ENCODE measurements around the gene LASP1. TPM values are rescaled to one million over a fixed set of nuclear protein-coding genes. Genes with fewer than 3 reads are reported as not detected.
A peak's percentile ranks its signal among the peaks of the same experiment; 100 is the strongest.

LASP1 gene
- total RNA-seq, 1 donor = 81.9 TPM

- peak; percentile 79 to 95 (median 87) for DNase-seq (ENCODE audit: low read depth in 2 of 3, low spot score in 2 of 3)
These were observed 887 bp upstream of the LASP1 start for GRCh38 chr17:38868817-38869525.

- DNase-seq (ENCODE audit: low read depth in 2 of 3, low spot score in 2 of 3) = peak in 2 of 3 donors; percentile 54 to 61
These were observed 654 bp downstream of the LASP1 start for GRCh38 chr17:38870259-38871165.

- DNase-seq (ENCODE audit: low read depth in 2 of 3, low spot score in 2 of 3) = peak in 2 of 3 donors; percentile 60 to 74
These were observed 1.6 kb downstream of the LASP1 start for GRCh38 chr17:38871247-38872015.

- DNase-seq (ENCODE audit: low read depth in 2 of 3, low spot score in 2 of 3) = no peak
These were observed 2.2 kb downstream of the LASP1 start for GRCh38 chr17:38872027-38872511.

- no peak for DNase-seq (ENCODE audit: low read depth in 2 of 3, low spot score in 2 of 3)
These were observed 3.0 kb downstream of the LASP1 start for GRCh38 chr17:38872671-38873385.

GRCh38 chr17:38873640-38874380 lies 4.0 kb downstream of the LASP1 start:
- no peak for DNase-seq (ENCODE audit: low read depth in 2 of 3, low spot score in 2 of 3)

GRCh38 chr17:38874505-38875400 lies 4.9 kb downstream of the LASP1 start:
- DNase-seq (ENCODE audit: low read depth in 2 of 3, low spot score in 2 of 3) = no peak

- no peak for DNase-seq (ENCODE audit: low read depth in 2 of 3, low spot score in 2 of 3)
These were observed 5.7 kb downstream of the LASP1 start for GRCh38 chr17:38875477-38876075.

GRCh38 chr17:38877130-38877851 lies 7.4 kb downstream of the LASP1 start:
- DNase-seq (ENCODE audit: low read depth in 2 of 3, low spot score in 2 of 3) = peak in 1 of 3 donors; percentile 53

- no peak for DNase-seq (ENCODE audit: low read depth in 2 of 3, low spot score in 2 of 3)
These were observed 10.2 kb downstream of the LASP1 start for GRCh38 chr17:38879878-38880665.

GRCh38 chr17:38881600-38882191 lies 11.8 kb downstream of the LASP1 start:
- peak in 2 of 3 donors; percentile 70 to 75 for DNase-seq (ENCODE audit: low read depth in 2 of 3, low spot score in 2 of 3)

GRCh38 chr17:38882870-38883269 lies 13.0 kb downstream of the LASP1 start:
- DNase-seq (ENCODE audit: low read depth in 2 of 3, low spot score in 2 of 3) = no peak

GRCh38 chr17:38883592-38884526 lies 14.0 kb downstream of the LASP1 start:
- DNase-seq (ENCODE audit: low read depth in 2 of 3, low spot score in 2 of 3) = peak in 1 of 3 donors; percentile 23

GRCh38 chr17:38885044-38885727 lies 15.3 kb downstream of the LASP1 start:
- DNase-seq (ENCODE audit: low read depth in 2 of 3, low spot score in 2 of 3) = no peak
